KOPT-K1 (cell line): ENCODE data around the gene DENND1A.
"Not testable (repeated sequence)": the region's sequence is repeated elsewhere in the genome, so short reads cannot be mapped to it uniquely, and the experiment has no call there.

ENCODE experiments used
- H3K27ac ChIP-seq: fragments of 200-600 bp; sonication (generic); 2 replicates; pipeline ENCODE4 v1.5.1; 2016; ENCODE audit warnings: antibody characterized with exemption, mild to moderate bottlenecking, low read depth, low read length; ENCODE audit not compliant: poor library complexity, severe bottlenecking
- H3K36me3 ChIP-seq: fragments of 200-600 bp; sonication (generic); 2 replicates; pipeline ENCODE4 v1.5.1; 2017; ENCODE audit warnings: antibody characterized with exemption, mild to moderate bottlenecking, low read length, moderate library complexity; ENCODE audit not compliant: insufficient read depth
- H3K9me3 ChIP-seq: fragments of 200-600 bp; sonication (generic); 2 replicates; pipeline ENCODE4 v1.5.1; 2017; ENCODE audit warnings: antibody characterized with exemption, low read length, mild to moderate bottlenecking; ENCODE audit not compliant: insufficient read depth, poor library complexity, severe bottlenecking

DENND1A gene

DNA sequence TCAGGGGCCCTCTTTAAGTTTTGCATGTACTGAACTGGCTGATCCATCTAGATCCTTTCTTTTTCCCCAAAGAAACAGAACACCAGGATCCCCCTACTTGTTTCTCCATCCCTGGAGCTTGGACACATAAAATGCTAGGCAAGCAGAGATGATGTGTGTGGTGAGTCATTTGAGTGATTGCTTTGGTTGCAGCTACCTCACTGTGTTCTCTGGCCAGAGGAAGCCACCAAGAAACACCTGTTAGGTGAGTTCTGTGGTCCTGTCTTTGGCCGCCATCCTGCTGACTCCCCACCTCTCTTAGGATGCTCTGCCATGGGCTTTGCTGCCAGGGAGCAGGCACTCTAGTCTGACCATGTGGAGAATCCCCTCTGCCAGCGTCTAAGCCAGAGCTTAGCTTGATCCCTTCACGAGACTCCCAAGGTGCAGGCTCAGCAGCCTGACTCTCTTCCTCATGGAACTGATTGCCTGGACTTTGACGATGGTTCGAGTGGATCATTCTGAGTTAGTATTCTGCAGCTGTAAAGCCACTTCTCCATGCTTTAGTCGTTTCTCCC lies 27.3 kb upstream of the DENND1A start:
- Histone ChIP-seq H3K36me3 (no peaks in the 10 kb centered on the region), H3K9me3 (no peaks in the 10 kb centered on the region), H3K27ac (no peak overlapping the region)

DNA sequence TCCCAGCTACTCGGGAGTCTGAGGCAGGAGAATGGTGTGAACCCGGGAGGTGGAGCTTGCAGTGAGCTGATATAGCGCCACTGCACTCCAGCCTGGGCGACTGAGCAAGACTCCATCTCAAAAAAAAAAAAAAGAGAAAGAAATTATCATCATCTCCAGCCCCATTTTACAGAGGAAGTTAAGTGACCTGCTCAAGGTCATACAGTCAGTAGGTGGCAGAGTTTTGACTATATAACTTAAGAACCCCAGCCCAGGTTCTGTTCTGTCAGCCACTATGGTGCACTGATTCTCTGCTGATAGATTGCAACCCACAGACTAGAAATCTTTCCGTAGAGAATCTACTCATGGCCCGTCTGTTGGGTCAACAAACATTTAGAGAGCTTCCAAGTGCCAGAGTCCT lies 25.7 kb upstream of the DENND1A start:
- H3K27ac ChIP-seq = no peak overlapping the region
- H3K36me3 ChIP-seq = no peaks in the 10 kb centered on the region
- H3K9me3 ChIP-seq = no peaks in the 10 kb centered on the region

DNA sequence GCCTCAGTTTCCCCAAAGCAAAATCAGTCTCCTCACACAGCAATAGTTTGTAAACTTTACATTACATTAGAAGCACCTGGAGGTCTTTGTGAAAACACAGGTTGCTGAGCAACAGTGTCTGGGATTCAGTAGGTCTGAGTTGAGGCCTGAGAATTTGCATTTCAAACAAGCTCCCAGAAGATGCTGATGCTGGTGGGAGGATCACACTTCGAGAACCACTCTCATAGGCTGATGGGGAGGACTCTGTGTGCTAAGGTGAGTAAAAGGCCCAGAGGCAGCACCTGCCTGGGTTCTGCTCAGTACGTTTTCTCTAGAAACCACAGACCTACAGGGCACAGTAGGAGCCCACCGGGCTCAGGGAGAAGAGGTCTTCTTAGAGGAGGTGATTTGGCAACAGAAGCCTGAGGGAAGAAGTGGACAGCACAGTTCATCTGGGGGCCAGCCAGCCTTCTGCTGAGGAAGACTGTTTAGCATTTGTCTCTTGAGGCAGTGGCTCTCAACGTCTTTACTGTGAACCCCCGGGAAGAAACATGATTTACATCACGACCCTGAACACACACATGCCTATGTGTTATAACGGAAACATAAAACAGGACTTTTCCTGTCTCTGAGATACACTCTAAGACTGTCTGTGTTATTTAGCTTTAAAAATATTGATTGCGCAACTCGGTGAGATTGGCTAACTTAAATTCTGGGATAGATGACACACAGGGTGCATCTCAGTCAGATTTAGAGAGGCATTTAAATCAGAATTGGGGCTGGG lies 24.8 kb upstream of the DENND1A start:
- H3K27ac ChIP-seq = no peak overlapping the region
- no peaks in the 10 kb centered on the region for H3K36me3 ChIP-seq
- H3K9me3 ChIP-seq = no peaks in the 10 kb centered on the region

DNA sequence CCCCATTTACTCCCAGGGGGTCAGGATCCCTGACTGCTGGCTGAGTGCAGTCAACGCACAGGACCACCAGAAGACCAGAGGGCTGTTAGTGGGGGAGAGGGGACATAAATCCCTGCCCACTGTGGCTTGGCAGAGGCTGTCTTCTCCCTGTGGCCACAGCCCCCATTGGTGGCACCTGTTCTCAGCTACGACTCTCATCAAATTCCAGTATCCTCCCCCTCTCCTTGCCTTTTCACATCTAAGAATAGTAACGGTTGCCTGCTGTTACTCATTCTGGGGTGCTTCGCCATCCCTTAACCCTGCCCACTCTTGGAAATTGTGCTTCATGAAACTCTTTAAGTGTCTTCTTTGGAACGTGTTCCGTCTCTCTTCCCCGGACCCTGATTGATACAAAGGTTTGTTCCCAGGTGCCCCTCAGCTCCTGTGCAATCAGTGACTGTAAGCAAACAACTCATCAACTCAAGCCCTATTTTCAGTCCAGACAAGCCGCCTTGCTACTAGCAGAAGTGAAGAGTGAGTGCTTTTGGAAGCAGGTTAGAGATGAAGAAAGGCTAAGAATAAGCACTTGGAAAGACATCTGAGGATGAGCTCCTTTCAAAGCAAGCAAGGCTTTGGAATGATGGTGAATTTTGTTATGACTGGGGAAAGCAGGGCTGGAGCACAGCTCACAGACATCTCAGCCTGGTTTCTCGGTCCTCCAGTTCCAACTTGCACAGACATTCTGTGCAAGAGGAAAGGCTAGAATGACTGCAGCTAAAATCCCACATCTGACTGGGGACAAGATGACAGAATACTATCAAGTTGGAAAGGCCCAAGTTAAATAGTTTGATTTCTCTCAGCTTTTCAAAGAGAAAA lies 22.9 kb upstream of the DENND1A start:
- H3K36me3 ChIP-seq = no peaks in the 10 kb centered on the region
- no peak overlapping the region for H3K27ac ChIP-seq
- no peaks in the 10 kb centered on the region for H3K9me3 ChIP-seq

DNA sequence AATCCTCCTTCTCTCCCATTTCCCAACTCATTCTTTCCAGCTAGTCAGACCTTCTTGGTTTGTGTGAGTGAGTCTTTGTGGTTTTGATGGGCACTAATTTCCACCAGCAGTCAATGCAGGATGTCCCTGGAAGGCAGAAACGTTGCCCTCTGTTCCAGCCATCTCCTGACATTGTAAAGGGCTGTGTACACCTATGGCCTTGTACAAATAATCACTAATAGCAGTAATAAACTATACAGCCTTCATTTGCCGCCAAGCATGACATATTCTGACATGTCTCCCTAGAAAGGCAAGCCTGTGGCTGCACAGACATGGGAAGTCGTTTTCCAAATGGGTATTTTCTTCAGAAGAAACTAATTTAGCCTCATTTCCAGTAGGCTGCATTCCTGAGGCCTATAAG lies 18.4 kb upstream of the DENND1A start:
- no peaks in the 10 kb centered on the region for H3K9me3 ChIP-seq
- H3K27ac ChIP-seq = no peak overlapping the region
- no peaks in the 10 kb centered on the region for H3K36me3 ChIP-seq

DNA sequence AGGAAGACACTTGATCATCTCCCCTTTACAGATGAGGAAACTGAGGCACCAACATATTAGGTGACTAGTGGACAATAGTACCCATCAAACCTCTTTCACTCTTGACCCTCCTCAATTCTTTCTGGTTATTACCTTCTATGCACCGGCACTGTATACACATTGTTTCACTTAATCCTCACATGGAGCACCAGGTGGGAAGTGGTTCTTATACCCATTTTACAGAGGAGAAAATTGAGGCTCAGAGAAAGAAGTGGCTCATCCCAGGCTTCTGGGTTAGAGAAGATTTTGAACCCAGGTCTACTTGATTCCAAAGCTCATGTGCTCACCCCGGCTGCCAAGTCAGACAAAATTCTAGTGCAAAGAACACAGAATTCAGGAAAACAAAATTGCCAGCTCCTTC lies 17.4 kb upstream of the DENND1A start:
- Histone ChIP-seq H3K9me3 (no peaks in the 10 kb centered on the region), H3K36me3 (no peaks in the 10 kb centered on the region), H3K27ac (no peak overlapping the region)

DNA sequence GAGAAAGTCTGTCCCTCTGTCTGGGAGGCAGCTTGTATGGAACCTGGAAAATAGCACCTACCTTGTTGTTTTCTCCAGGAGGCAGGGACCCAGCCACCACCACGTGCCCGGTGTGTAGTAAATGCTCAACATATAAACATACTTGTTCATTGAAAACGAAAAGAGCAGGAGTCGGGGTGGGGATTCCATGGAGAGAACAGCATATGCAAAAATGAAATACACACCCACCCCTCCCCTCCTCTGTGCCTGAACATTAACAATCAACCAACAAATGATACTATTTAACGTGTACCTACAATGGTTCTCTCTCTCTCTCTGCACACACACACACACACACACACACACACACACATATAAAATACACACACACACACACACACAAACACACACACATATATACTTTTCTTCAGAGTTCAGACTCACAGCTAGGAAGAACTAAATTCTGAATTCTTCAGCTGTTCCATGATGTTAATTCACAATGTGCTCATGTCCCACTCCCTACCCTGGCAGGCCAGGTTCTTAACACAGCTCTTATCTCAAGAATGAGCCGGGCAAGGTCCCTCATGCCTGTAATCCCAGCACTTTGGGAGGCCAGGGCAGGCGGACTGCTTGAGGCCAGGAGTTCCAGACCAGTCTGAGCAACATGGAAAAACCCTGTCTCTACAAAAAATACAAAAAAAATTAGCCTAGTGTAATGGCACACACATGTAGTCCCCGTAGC lies 16.3 kb upstream of the DENND1A start:
- Histone ChIP-seq H3K36me3 (no peaks in the 10 kb centered on the region), H3K9me3 (no peaks in the 10 kb centered on the region), H3K27ac (no peak overlapping the region)

DNA sequence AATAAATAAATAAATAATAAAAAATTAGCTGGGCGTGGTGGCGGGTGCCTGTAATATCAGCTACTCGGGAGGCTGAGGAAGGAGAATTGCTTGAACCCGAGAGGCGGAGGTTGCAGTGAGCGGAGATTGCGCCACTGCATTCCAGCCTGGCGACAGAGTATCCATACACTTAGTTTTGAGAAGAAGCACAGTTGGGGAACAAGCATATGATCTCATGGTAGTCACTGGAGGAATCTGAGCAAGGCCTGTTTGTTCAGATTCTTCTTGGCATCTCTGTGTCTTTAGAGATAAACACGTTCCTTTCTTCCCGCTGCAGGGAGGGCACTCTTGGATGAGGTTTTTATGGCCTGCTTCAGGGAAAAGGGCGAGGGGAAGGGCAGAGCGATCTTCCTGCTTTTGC lies 15.6 kb upstream of the DENND1A start:
- H3K9me3 ChIP-seq = no peaks in the 10 kb centered on the region
- H3K36me3 ChIP-seq = no peaks in the 10 kb centered on the region
- no peak overlapping the region for H3K27ac ChIP-seq

DNA sequence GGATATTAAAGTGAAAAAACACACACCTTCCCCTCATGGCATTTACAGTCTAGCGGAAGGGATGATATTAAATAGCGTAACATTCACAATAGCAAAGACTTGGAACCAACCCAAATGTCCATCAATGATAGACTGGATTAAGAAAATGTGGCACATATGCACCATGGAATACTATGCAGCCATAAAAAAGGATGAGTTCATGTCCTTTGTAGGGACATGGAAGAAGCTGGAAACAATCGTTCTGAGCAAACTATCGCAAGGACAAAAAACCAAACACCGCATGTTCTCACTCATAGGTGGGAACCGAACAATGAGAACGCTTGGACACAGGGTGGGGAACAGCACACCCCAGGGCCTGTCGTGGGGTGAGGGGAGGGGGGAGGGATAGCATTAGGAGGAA lies 14.5 kb upstream of the DENND1A start:
- not testable (repeated sequence) for H3K9me3 ChIP-seq, H3K27ac ChIP-seq, H3K36me3 ChIP-seq

DNA sequence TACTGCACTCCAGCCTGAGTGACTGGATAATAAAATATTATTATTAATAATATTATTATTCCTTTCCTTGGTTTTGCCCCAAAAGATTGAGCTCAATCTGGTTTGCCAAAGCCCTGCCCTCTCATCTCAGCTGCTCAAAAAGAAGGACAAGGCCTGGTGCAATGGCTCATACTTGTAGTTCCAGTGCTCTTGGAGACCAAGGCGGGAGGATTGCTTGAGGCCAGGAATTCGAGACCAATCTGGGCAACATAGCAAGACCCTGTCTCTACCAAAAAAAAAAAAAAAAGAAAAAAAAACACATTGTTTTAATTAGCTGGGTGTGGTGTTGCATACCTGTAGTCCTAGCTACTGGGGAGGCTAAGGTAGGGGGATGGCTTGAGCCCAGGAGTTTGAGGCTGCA lies 13.7 kb upstream of the DENND1A start:
- no peak overlapping the region for H3K27ac ChIP-seq
- H3K36me3 ChIP-seq = no peaks in the 10 kb centered on the region
- no peaks in the 10 kb centered on the region for H3K9me3 ChIP-seq

DNA sequence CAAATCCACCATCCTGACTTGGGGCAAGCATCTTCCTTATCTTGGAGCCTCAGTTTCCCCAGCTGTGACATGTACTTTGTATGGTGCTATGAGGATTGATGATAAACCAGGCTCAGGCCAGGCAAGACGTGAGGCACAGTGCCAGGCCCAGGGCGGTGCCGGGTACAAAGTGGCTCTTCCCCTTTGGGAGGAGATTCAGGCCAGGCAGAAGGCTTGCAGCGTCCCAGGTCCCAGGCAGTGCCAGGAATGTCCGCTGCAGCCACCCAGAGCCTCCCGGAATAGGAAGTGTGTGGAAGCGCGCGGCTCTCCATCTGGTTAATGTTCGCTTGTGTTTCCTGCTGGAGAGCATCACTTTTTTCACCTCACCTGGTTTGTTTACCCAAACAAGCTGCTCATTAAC lies 12.6 kb upstream of the DENND1A start:
- Histone ChIP-seq H3K9me3 (no peaks in the 10 kb centered on the region), H3K27ac (no peak overlapping the region), H3K36me3 (no peaks in the 10 kb centered on the region)

DNA sequence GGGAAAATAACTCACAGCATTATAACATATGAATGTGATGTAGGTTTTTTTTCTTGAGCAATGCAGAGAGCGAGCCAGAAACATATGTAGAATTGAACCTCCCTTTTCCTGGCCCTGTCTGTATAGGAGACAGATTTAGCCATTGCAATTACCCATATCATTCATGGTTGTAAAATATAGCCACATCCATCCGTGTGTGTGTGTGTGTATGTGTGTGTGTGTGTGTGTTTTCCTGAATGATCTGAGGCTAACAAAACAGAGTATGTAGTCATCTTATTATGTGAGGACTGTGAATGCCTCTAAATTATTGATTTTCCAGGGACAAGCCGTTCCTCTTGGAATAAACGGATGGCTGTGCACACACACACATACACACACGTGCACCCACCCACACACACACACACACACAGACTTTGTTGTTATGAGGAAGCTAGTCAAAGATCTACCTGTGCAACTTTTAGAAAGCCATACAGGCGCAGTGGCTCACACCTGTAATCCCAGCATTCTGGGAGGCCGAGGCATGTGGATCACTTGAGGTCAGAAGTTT lies 11.7 kb upstream of the DENND1A start:
- Histone ChIP-seq H3K36me3 (no peaks in the 10 kb centered on the region), H3K27ac (no peak overlapping the region), H3K9me3 (peaks cover 5% of the 10 kb centered on the region)

DNA sequence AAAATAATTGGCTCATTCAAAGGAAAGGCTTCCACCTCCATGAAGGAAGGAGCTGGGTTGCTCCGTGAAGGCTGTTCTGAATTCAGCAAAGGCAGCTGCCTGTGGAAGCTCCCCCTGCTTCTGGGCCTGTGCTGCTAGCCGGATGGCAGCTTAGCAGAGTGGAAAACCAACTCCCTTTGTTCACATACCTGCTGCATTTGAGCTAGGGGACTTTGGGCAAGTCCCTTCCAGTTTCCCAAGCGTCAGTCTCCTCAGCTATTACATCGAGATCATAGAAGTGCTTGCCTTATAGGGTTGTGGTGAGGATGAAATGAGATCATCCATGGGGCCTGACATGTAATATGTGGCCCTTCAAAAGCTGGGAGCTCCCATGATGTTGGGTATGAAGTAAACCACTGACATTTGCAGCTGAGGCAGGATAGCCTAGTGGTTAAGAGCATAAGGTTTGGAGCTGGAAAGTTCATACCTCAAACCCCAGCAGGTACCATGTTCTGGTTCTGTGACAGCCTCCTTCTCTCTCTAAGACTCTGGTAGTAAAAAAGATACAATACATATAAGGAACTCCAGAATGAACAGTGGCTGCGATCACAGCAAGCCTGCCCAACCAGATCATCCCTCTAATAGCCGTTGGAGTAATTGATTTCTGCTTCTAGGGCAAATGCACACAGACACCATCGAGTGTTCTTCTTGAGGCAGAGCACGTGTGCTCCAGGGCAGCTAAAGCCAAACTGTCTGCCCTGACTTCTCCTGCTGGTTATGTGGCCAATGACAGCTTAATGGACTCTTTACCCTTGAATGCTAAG lies 11.0 kb upstream of the DENND1A start:
- H3K9me3 ChIP-seq = peaks cover 10% of the 10 kb centered on the region
- H3K36me3 ChIP-seq = no peaks in the 10 kb centered on the region
- no peak overlapping the region for H3K27ac ChIP-seq

DNA sequence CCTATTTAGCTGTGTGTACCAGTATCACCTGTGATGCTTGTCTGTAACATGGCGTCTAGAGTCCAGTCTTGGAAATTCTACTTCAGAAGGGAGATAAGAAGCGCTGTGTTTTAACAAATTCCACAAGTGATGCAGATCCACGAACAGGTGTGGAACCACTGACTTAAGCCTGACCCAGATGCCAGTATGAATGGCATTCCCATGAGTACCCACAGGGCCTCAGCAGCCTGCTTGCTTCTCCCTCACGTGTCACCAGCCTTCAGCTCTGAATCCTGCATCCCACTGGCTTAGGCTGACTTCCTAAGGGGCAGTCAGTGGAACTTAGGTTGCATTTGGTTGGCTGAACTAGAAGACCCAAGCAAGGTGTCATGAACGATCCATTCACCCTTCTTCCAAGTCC lies 8.5 kb upstream of the DENND1A start:
- H3K9me3 ChIP-seq = peaks cover 10% of the 10 kb centered on the region
- no peaks in the 10 kb centered on the region for H3K36me3 ChIP-seq
- no peak overlapping the region for H3K27ac ChIP-seq
